Caco-2 (cell line): ENCODE data around the gene YKT6. TPM values are rescaled to one million over a fixed set of nuclear protein-coding genes. Genes with fewer than 3 reads are reported as not detected.

ENCODE experiments used
- BruUV-seq: library from RNA; stranded (reverse); fragments of 400-500 nt; replicated peaks from 2 replicates; lab custom pipeline; 2021; lab: Mats Ljungman, UMichigan
- CTCF ChIA-PET: fragments of 300-600 bp; sonication (Branson Sonifier 250); formaldehyde crosslinking; loops from one replicate; lab custom pipeline; 2022; ENCODE audit warnings: antibody characterized with exemption; lab: Charles Lee
- POLR2A ChIA-PET: fragments of 300-600 bp; sonication (Branson Sonifier 250); formaldehyde crosslinking; loops from one replicate; lab custom pipeline; 2022; ENCODE audit warnings: antibody characterized with exemption; lab: Charles Lee
- DNase-seq, 2 experiments: peaks; one replicate each; pipeline versions ENCODE4 v3.0.0 to v3.0.0-alpha.2; 2020 to 2022
- H3K27me3 ChIP-seq: replicated peaks from 2 replicates; pipeline ENCODE4 v1.6.0; 2011; ENCODE audit warnings: low read length; ENCODE audit not compliant: control insufficient read depth, insufficient read depth
- H3K36me3 ChIP-seq: 2 replicates; pipeline ENCODE4 v1.5.1; 2011; ENCODE audit warnings: low read length; ENCODE audit not compliant: control insufficient read depth, insufficient read depth
- H3K4me1 ChIP-seq: fragments of 250-450 bp; sonication (Bioruptor Pico); 2 replicates; pipeline ENCODE4 v1.5.1; 2020; ENCODE audit warnings: mild to moderate bottlenecking
- H3K4me3 ChIP-seq: 2 replicates; pipeline ENCODE4 v1.5.1; 2011; ENCODE audit warnings: low read depth, mild to moderate bottlenecking, control low read depth, low read length
- H3K9me3 ChIP-seq: fragments of 250-450 bp; sonication (Bioruptor Pico); 2 replicates; pipeline ENCODE4 v1.5.1; 2020; ENCODE audit warnings: mild to moderate bottlenecking, moderate library complexity
- H3K27ac Mint-ChIP-seq: one replicate; pipeline ENCODE4 v1.8.0; 2022; ENCODE audit warnings: mixed read lengths; ENCODE audit not compliant: unreplicated experiment
- H3K27me3 Mint-ChIP-seq: one replicate; pipeline ENCODE4 v1.8.0; 2022; ENCODE audit warnings: mixed read lengths; ENCODE audit not compliant: insufficient read depth, unreplicated experiment
- H3K36me3 Mint-ChIP-seq: one replicate; pipeline ENCODE4 v1.8.0; 2022; ENCODE audit warnings: mild to moderate bottlenecking, mixed read lengths; ENCODE audit not compliant: insufficient read depth, unreplicated experiment
- H3K4me1 Mint-ChIP-seq: one replicate; pipeline ENCODE4 v1.8.0; 2022; ENCODE audit warnings: low read depth, mixed read lengths; ENCODE audit not compliant: unreplicated experiment
- H3K4me3 Mint-ChIP-seq: one replicate; pipeline ENCODE4 v1.8.0; 2022; ENCODE audit warnings: mild to moderate bottlenecking, moderate library complexity, mixed read lengths; ENCODE audit not compliant: unreplicated experiment
- H3K9me3 Mint-ChIP-seq: one replicate; pipeline ENCODE4 v1.8.0; 2022; ENCODE audit warnings: mixed read lengths; ENCODE audit not compliant: unreplicated experiment
- CTCF ChIP-seq, 2 experiments: fragments of 200-600 bp in 1 of 2; IDR thresholded peaks; 1 replicate in 1 of 2; 2 replicates in 1 of 2; pipeline versions ENCODE4 v1.5.1 to v1.8.0; 2011 to 2022; ENCODE audit warnings: antibody characterized with exemption in 1 of 2, control low read depth in 1 of 2, inconsistent platforms in 1 of 2, low read depth in 1 of 2, low read length in 1 of 2, mild to moderate bottlenecking in 1 of 2, moderate library complexity in 1 of 2; ENCODE audit not compliant: insufficient read depth in 1 of 2, severe bottlenecking in 1 of 2, unreplicated experiment in 1 of 2
- intact Hi-C: fragments of 100-400 bp; cut with micrococcal nuclease; formaldehyde crosslinking; loops from one replicate; pipeline ENCODE4 v1.10.0; 2022; ENCODE audit not compliant: unreplicated experiment
- total RNA-seq: library from RNA; stranded (reverse); gene quantifications from 2 replicates; pipeline ENCODE4 v1.2.3, GENCODE V29; 2022

YKT6 gene
- total RNA-seq, 1 experiment from 2014 or later, result 123 TPM

DNA sequence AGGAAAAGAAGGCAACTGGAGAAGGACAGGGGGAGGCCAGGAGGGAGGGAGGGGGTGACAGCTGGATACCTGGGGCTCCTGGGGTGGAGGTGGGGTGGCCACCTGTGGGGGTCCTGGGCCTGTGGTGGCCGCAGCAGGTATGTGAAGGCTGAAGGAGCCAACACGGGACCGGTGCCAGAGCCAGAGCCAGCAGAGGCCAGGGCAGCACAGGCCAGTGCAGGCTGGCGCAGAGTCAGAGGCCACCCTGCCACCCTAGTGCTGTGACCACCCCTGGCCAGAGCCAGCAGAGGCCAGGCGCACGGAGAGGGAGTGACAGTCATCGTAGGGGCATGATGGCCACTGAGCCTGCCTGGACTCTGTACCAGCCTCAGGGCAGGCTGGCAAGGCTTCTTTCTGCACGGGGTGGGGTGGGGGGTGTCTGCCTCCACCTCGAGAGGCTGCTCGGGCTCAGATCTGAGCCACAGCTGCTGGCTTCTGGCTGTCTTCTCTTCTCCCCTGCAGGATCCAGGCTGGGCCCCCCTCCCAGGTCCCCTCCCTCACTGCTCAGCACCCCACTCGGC, 28.8 kb downstream of the YKT6 start:
- Histone ChIP-seq H3K4me3 (no peak overlapping the region), H3K9me3 (no peaks in the 10 kb centered on the region), H3K27me3 (no peaks in the 10 kb centered on the region), H3K4me1 (no peaks in the 10 kb centered on the region), H3K36me3 (no peaks in the 10 kb centered on the region)
- intact Hi-C loops, result no loop called here
- POLR2A ChIA-PET, result no interaction called here
- Mint-ChIP-seq H3K27me3 (peaks cover 15% of the 10 kb centered on the region), H3K27ac (no peak overlapping the region), H3K9me3 (no peaks in the 10 kb centered on the region), H3K4me1 (no peaks in the 10 kb centered on the region), H3K4me3 (no peak overlapping the region), H3K36me3 (no peaks in the 10 kb centered on the region)
- no TSS peak for BruUV-seq
- CTCF ChIA-PET, result no interaction called here
- DNase-seq, result no peak
- TF ChIP-seq CTCF (IDR thresholded peaks at IDR 0.05; ENCODE audit: insufficient read depth in 1 of 2, low read depth in 1 of 2, low read length in 1 of 2, severe bottlenecking in 1 of 2, unreplicated experiment in 1 of 2), result no peak

GRCh38 chr7:44230286-44230685, 29.5 kb downstream of the YKT6 start:
- Mint-ChIP-seq H3K27ac (no peak overlapping the region), H3K36me3 (no peaks in the 10 kb centered on the region), H3K27me3 (peaks cover 15% of the 10 kb centered on the region), H3K9me3 (no peaks in the 10 kb centered on the region), H3K4me3 (no peak overlapping the region), H3K4me1 (no peaks in the 10 kb centered on the region)
- ChIA-PET POLR2A (no interaction called here), CTCF (interaction anchor here (1.0 kb wide), 1 partner anchor 99 kb away, joined by 3 read pairs; no protein-coding TSS in a partner anchor)
- Histone ChIP-seq H3K4me3 (no peak overlapping the region), H3K9me3 (no peaks in the 10 kb centered on the region), H3K27me3 (no peaks in the 10 kb centered on the region), H3K4me1 (no peaks in the 10 kb centered on the region), H3K36me3 (no peaks in the 10 kb centered on the region)
- BruUV-seq, result no TSS peak
- no peak for TF ChIP-seq CTCF (IDR thresholded peaks at IDR 0.05; ENCODE audit: insufficient read depth in 1 of 2, low read depth in 1 of 2, low read length in 1 of 2, severe bottlenecking in 1 of 2, unreplicated experiment in 1 of 2)
- intact Hi-C loops, result no loop called here
- DNase-seq, result no peak

DNA sequence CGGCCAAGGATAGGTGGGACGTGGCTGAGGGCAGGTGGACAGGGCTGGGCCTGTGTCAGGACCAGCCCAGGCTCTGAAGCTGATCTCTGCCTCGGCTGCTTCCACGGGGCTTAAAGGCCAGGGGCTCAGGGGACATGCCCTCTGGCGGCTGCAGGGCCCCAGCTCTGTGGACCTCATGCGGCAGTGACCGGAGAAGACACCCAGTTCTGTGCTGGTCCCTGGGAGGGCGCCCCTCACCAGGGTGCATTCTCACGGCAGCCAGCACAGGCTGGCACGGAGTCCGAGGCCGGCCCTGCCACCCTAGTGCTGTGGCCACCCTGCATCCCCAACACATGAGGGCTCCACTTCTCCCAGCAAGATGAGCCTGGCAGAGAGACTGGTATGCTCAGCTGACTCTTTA, 30.3 kb downstream of the YKT6 start:
- Mint-ChIP-seq H3K27ac (no peak overlapping the region), H3K9me3 (no peaks in the 10 kb centered on the region), H3K27me3 (peaks cover 9% of the 10 kb centered on the region), H3K4me1 (no peaks in the 10 kb centered on the region), H3K36me3 (no peaks in the 10 kb centered on the region), H3K4me3 (no peak overlapping the region)
- Histone ChIP-seq H3K36me3 (no peaks in the 10 kb centered on the region), H3K9me3 (no peaks in the 10 kb centered on the region), H3K27me3 (no peaks in the 10 kb centered on the region), H3K4me1 (no peaks in the 10 kb centered on the region), H3K4me3 (no peak overlapping the region)
- CTCF ChIA-PET, result interaction anchor here (0.8 to 1.0 kb wide), 2 partner anchors 17 to 100 kb away, joined by 3 read pairs; no protein-coding TSS in a partner anchor
- POLR2A ChIA-PET, result no interaction called here
- no peak for DNase-seq
- intact Hi-C loops, result no loop called here
- peak in 1 of 2 experiments; percentile 10 for TF ChIP-seq CTCF (IDR thresholded peaks at IDR 0.05; ENCODE audit: insufficient read depth in 1 of 2, low read depth in 1 of 2, low read length in 1 of 2, severe bottlenecking in 1 of 2, unreplicated experiment in 1 of 2)
- BruUV-seq, result no TSS peak
